Gastroesophageal sphincter (tissue), 3 donors: Measurements from ENCODE around the gene SGSM1.

Experiments used
- POLR2A ChIP-seq, 2 donors: fragments of 450-650 bp; IDR thresholded peaks; one replicate each; pipeline ENCODE4 v1.6.1; 2017; ENCODE audit warnings: antibody characterized with exemption in 2 of 2, mild to moderate bottlenecking in 2 of 2, moderate library complexity in 1 of 2
- POLR2AphosphoS5 ChIP-seq: sonication (generic); formaldehyde crosslinking; IDR thresholded peaks from one replicate; pipeline ENCODE4 v1.6.1; 2017; ENCODE audit warnings: antibody characterized with exemption
- TF ChIP-seq, protein P1 (sequence below), 4 experiments: fragments of 200-600 bp in 2 of 4; fragments of 450-650 bp in 2 of 4; sonication (generic) in 1 of 4; IDR thresholded peaks; one replicate each; pipeline ENCODE4 v1.5.1; 2017 to 2019; ENCODE audit warnings: antibody characterized with exemption in 4 of 4, mild to moderate bottlenecking in 2 of 4, moderate library complexity in 2 of 4

DNA sequence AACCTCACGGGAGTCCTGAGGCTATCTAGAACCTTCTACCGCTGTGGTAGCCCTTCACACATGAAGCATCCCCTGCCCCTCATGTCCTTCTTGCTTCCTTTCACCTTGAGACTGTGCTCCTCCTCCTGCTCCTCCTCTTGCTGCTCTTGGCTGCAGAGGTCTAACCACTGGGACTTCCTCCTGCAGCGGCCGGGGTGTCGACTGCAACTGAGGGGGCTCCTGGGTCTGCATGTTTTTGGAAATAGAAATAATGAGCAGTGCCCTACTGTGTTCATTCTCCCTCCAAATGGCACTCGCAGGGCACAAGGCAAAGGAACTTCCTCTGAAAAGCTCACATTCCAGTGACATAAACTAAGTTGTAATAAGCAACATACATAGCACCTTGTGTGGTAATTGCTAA lies 46.2 kb upstream of the SGSM1 start:
- TF ChIP-seq, protein P1, sequence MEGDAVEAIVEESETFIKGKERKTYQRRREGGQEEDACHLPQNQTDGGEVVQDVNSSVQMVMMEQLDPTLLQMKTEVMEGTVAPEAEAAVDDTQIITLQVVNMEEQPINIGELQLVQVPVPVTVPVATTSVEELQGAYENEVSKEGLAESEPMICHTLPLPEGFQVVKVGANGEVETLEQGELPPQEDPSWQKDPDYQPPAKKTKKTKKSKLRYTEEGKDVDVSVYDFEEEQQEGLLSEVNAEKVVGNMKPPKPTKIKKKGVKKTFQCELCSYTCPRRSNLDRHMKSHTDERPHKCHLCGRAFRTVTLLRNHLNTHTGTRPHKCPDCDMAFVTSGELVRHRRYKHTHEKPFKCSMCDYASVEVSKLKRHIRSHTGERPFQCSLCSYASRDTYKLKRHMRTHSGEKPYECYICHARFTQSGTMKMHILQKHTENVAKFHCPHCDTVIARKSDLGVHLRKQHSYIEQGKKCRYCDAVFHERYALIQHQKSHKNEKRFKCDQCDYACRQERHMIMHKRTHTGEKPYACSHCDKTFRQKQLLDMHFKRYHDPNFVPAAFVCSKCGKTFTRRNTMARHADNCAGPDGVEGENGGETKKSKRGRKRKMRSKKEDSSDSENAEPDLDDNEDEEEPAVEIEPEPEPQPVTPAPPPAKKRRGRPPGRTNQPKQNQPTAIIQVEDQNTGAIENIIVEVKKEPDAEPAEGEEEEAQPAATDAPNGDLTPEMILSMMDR (IDR thresholded peaks at IDR 0.05), result no peak
- TF ChIP-seq POLR2AphosphoS5, result no peak
- no peak for TF ChIP-seq POLR2A (IDR thresholded peaks at IDR 0.05)
